ENCODE results near the gene SF3B4. TPM values are rescaled to one million over a fixed set of nuclear protein-coding genes. Genes with fewer than 3 reads are reported as not detected.
"Not testable (repeated sequence)": the region's sequence is repeated elsewhere in the genome, so short reads cannot be mapped to it uniquely, and the experiment has no call there.

Gene SF3B4
- total RNA-seq, 2 donors from 2014 or later = 15.0 to 22.1 TPM

DNA sequence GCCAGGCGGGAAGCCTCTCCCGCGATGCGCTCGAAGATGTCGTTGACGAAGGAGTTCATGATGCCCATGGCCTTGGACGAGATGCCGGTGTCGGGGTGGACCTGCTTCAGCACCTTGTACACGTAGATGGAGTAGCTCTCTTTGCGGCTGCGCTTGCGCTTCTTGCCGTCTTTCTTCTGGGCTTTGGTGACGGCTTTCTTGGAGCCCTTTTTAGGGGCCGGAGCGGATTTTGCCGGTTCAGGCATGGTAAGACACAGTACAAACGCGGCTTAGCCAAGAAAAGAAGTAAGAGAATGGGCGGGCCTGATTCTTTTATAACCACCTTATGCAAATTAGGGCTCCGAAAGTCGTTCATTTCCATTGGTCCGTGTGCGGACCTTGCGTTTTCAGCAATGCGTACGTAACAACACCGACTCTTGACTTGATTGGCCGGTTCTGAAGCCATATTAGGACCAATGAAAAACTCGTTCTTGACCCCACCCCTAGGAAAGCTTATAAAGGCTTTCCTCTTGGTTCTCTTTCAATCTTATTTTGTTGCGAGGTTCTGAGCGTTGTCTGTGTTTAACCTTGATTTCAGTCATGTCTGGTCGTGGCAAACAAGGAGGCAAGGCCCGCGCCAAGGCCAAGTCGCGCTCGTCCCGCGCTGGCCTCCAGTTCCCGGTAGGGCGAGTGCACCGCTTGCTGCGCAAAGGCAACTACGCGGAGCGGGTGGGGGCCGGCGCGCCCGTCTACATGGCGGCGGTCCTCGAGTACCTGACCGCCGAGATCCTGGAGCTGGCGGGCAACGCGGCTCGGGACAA is 41.0 kb downstream of the SF3B4 start:
- Histone ChIP-seq H3K9me3 (no peaks in the 10 kb centered on the region), H3K36me3 (no peaks in the 10 kb centered on the region), H3K27me3 (replicated peaks; ENCODE audit: insufficient read depth) (no peaks in the 10 kb centered on the region), H3K4me1 (replicated peaks) (no peaks in the 10 kb centered on the region), H3K4me3 (peak overlapping the region; percentile 72 to 81), H3K27ac (peak overlapping the region; percentile 99)
- under 1% methylated on average over 58 of the region's 62 CpGs for WGBS
- intact Hi-C loops (cut with DNase I) = no loop called here
- peak; percentile 97 for DNase-seq (ENCODE audit: low spot score)
- peak; percentile 100 for TF ChIP-seq POLR2AphosphoS5 (IDR thresholded peaks at IDR 0.05)
- TF ChIP-seq POLR2A (IDR thresholded peaks at IDR 0.05) = peak; percentile 99
- TF ChIP-seq CTCF (IDR thresholded peaks at IDR 0.05) = peak in 2 of 4 experiments; percentile 36 to 37

DNA sequence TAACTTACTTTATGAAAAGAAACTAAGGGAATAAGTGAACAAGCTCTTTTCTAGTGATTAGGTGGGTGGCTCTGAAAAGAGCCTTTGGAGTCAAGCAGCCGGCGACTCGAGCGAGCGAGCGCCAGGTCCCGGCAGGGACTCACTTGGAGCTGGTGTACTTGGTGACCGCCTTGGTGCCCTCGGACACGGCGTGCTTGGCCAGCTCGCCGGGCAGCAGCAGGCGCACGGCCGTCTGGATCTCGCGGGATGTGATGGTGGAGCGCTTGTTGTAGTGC is 41.5 kb downstream of the SF3B4 start:
- DNase-seq (ENCODE audit: low spot score); H3K36me3 ChIP-seq; intact Hi-C loops (cut with DNase I); H3K27me3 ChIP-seq (replicated peaks; ENCODE audit: insufficient read depth); H3K9me3 ChIP-seq; H3K4me1 ChIP-seq (replicated peaks): not testable (repeated sequence)
- Histone ChIP-seq H3K4me3 (peak overlapping the region; percentile 72 to 81), H3K27ac (peak overlapping the region; percentile 95 to 99)
- 0% methylated on average over 19 of the region's 19 CpGs for WGBS

DNA sequence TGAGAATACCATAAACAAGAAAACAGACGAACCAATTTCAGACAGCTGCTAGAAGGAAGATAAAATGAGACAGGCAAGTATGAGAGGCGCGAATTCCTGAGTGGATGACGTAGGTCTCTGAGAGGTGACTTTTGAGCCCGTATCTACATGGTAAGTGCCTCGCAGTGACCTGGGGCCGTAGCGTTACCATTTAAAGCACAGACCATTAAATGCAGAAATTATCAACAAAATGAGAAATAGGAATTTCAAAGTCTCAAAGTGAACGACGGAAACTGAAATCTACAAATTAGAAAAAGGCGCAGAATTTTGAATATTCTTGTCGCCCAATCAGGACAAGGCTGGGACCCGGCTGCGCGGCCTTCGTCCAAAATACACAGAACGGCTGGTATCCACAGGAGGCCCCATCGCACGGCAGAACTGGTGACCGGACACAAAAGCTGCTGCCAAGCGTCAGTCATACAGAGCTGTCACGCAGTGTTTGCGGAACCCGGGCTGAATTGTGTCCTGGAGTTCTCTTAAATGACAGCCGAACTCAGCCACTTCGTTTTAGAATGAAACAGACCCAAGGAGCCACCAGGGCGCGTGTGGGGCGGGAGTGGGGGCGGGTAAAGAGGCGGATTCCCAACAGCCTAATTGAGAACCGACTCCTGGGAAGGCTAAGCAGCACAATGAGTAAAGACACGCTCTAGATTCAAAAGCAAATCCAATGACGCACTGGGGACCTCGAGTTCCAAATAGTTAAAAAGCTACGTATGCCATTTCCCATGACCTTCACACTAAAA is 42.1 kb downstream of the SF3B4 start:
- H3K27me3 ChIP-seq (replicated peaks; ENCODE audit: insufficient read depth) = no peaks in the 10 kb centered on the region
- under 1% methylated on average over 36 of the region's 36 CpGs for WGBS
- peak; percentile 83 for TF ChIP-seq POLR2AphosphoS5 (IDR thresholded peaks at IDR 0.05)
- TF ChIP-seq CTCF (IDR thresholded peaks at IDR 0.05) = no peak
- TF ChIP-seq POLR2A (IDR thresholded peaks at IDR 0.05) = peak; percentile 60
- H3K36me3 ChIP-seq = no peaks in the 10 kb centered on the region
- no peaks in the 10 kb centered on the region for H3K4me1 ChIP-seq (replicated peaks)
- intact Hi-C loops (cut with DNase I) = no loop called here
- H3K27ac ChIP-seq = peak overlapping the region; percentile 95 to 99
- peak; percentile 91 for DNase-seq (ENCODE audit: low spot score)
- no peaks in the 10 kb centered on the region for H3K9me3 ChIP-seq
- H3K4me3 ChIP-seq = peak overlapping the region; percentile 72 to 81

DNA sequence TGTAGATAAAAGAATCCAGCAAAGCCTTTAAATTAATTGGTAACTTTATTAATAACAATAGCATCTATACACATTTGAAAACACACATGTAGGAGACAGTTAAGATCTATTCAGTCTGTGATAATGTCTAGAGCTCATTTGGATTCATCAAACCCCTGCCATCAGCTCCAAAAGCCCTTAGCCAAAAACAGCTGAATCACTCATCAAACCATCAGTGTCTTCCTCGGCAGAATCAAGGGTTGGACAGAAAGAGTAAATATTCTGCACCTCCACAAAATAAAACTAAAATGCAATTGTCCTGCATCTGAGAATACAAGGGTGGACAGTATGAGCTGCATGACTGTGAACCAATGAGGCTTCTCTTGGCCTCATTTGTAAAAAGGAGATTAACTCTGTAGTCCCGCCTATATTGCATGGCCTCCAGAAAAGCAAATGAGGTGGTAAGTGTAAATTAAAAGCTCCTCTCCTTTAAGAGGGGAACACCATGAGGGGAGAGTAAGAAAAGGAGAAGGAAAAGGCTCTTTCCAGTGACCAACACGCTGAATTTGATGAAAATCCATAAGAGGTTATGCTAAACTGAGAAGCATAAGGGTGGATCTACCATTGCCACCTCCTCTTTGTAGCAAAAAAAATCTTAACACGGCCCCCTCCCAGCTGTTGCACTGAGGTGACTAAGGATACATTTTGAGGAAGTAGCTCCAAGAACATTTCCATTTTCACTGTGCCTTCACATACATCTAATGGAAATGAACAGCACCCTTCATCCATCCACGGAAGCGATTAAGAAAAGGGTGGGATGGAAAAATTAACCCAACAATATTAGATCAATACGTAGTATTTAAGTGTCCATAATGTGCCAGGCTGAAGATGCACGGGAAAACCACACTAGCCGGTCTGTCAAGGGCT is 42.9 kb downstream of the SF3B4 start:
- H3K27me3 ChIP-seq (replicated peaks; ENCODE audit: insufficient read depth) = no peaks in the 10 kb centered on the region
- intact Hi-C loops (cut with DNase I) = no loop called here
- no peaks in the 10 kb centered on the region for H3K4me1 ChIP-seq (replicated peaks)
- H3K9me3 ChIP-seq = no peaks in the 10 kb centered on the region
- TF ChIP-seq CTCF (IDR thresholded peaks at IDR 0.05) (no peak), POLR2AphosphoS5 (IDR thresholded peaks at IDR 0.05) (peak; percentile 40), POLR2A (IDR thresholded peaks at IDR 0.05) (peak; percentile 1)
- peak overlapping the region; percentile 72 to 81 for H3K4me3 ChIP-seq
- no peaks in the 10 kb centered on the region for H3K36me3 ChIP-seq
- H3K27ac ChIP-seq = peak overlapping the region; percentile 95 to 99
- 6% methylated on average over 9 of the region's 9 CpGs for WGBS
- DNase-seq (ENCODE audit: low spot score) = no peak
